K562 (cell line): ENCODE results near the gene ZNF599. TPM values are rescaled to one million over a fixed set of nuclear protein-coding genes. Genes with fewer than 3 reads are reported as not detected.

Source experiments
- ARNT ChIP-seq, 2 experiments: fragments of 450-650 bp; IDR thresholded peaks; 2 replicates each; pipeline ENCODE4 v1.6.1; 2016; ENCODE audit warnings: mild to moderate bottlenecking in 1 of 2
- CBFA2T3 ChIP-seq: fragments of 450-650 bp; IDR thresholded peaks from 2 replicates; pipeline ENCODE4 v1.6.1; 2017
- CBX2 ChIP-seq: fragments of 200-600 bp; sonication (generic); IDR thresholded peaks from one replicate; pipeline ENCODE4 v1.6.1; 2012; ENCODE audit warnings: mild to moderate bottlenecking, low read length, inconsistent platforms; ENCODE audit not compliant: insufficient read depth, poor library complexity, severe bottlenecking
- DDX20 ChIP-seq: fragments of 450-650 bp; IDR thresholded peaks from 2 replicates; pipeline ENCODE4 v1.6.1; 2016; ENCODE audit warnings: missing genetic modification characterization, low read depth, mild to moderate bottlenecking, missing compliant biosample characterization, moderate library complexity
- ESRRA ChIP-seq: fragments of 450-650 bp; IDR thresholded peaks from 2 replicates; pipeline ENCODE4 v1.6.1; 2014; ENCODE audit warnings: low read depth, mild to moderate bottlenecking, moderate library complexity, borderline replicate concordance
- FOS ChIP-seq: IDR thresholded peaks from 3 replicates; pipeline ENCODE4 v1.6.1; 2011; ENCODE audit not compliant: insufficient read length; ENCODE audit errors: extremely low read depth
- HCFC1 ChIP-seq: IDR thresholded peaks from 2 replicates; pipeline ENCODE4 v1.6.1; 2012; ENCODE audit warnings: low read depth, low read length, improper control_type of control experiment
- JUND ChIP-seq, 2 experiments: IDR thresholded peaks; 2 replicates in 1 of 2; 3 replicates in 1 of 2; pipeline ENCODE4 v1.6.1; 2011; ENCODE audit warnings: borderline replicate concordance in 2 of 2, low read depth in 2 of 2, low read length in 2 of 2, improper control_type of control experiment in 1 of 2, missing biosample characterization in 1 of 2, missing genetic modification characterization in 1 of 2, missing genetic modification reagents in 1 of 2
- KHSRP ChIP-seq: fragments of 450-650 bp; IDR thresholded peaks from 2 replicates; pipeline ENCODE4 v1.6.1; 2017
- L3MBTL2 ChIP-seq: fragments of 450-650 bp; IDR thresholded peaks from 2 replicates; pipeline ENCODE4 v1.6.1; 2016; ENCODE audit warnings: mild to moderate bottlenecking, moderate library complexity
- NR3C1 ChIP-seq: sonication (generic); formaldehyde crosslinking; IDR thresholded peaks from 2 replicates; pipeline ENCODE4 v1.8.1; 2022; ENCODE audit warnings: missing genetic modification reagents
- RFX5 ChIP-seq: IDR thresholded peaks from 2 replicates; pipeline ENCODE4 v1.6.1; 2011; ENCODE audit warnings: low read depth, mild to moderate bottlenecking, improper control_type of control experiment, low read length
- TRIM28 ChIP-seq: fragments of 450-650 bp; IDR thresholded peaks from 2 replicates; pipeline ENCODE4 v1.6.1; 2017
- ZNF217 ChIP-seq: sonication (generic); formaldehyde crosslinking; IDR thresholded peaks from 2 replicates; pipeline ENCODE4 v1.8.0; 2022; ENCODE audit warnings: mild to moderate bottlenecking, missing genetic modification reagents
- ZNF232 ChIP-seq: sonication (generic); formaldehyde crosslinking; IDR thresholded peaks from 2 replicates; pipeline ENCODE4 v1.8.0; 2022; ENCODE audit warnings: mild to moderate bottlenecking, missing genetic modification reagents
- ZNF75A ChIP-seq: fragments of 450-650 bp; formaldehyde crosslinking; IDR thresholded peaks from 2 replicates; pipeline ENCODE4 v1.4.0; 2020; ENCODE audit warnings: mild to moderate bottlenecking
- ZNF77 ChIP-seq: fragments of 250-450 bp; sonication (Bioruptor Pico); IDR thresholded peaks from 2 replicates; pipeline ENCODE4 v1.5.0; 2020
- ZNF780A ChIP-seq: fragments of 250-450 bp; sonication (Bioruptor Pico); IDR thresholded peaks from 2 replicates; pipeline ENCODE4 v1.5.0; 2021; ENCODE audit warnings: mild to moderate bottlenecking
- polyA plus RNA-seq, 8 experiments: library from polyadenylated mRNA; depleted of rRNA in 4 of 8; stranded (reverse) in 5 of 8; unstranded in 3 of 8; fragments of >200 nt; fragmentation: Nextera tagmentation in 2 of 8; fragmentation: Illumina TruSeq in 1 of 8; extraction: Ambion mirVana in 2 of 8; extraction: Trizol in 1 of 8; gene quantifications; 2 replicates each; pipeline versions ENCODE4 v1.2.1 to v1.2.3, GENCODE V29; 2011 to 2014; ENCODE audit warnings: inconsistent platforms in 1 of 8, missing spikeins in 1 of 8
- total RNA-seq, 7 experiments: library from RNA; depleted of rRNA in 6 of 7; stranded (reverse); fragments of >200 nt in 6 of 7; fragmentation: Illumina TruSeq in 2 of 7; extraction: Trizol in 2 of 7; gene quantifications; 2 replicates each; pipeline versions ENCODE4 v1.2.1 to v1.2.3, GENCODE V29; 2011 to 2021; ENCODE audit warnings: low replicate concordance in 1 of 7
- TF ChIP-seq, protein P1 (sequence below), 3 experiments: fragments of 200-800 bp in 1 of 3; sonication (Bioruptor generic) in 1 of 3; sonication (generic) in 1 of 3; formaldehyde crosslinking in 1 of 3; IDR thresholded peaks; 2 replicates each; pipeline versions ENCODE4 v1.6.1 to v1.8.0; 2016 to 2022; ENCODE audit warnings: mild to moderate bottlenecking in 2 of 3, missing compliant biosample characterization in 2 of 3, missing genetic modification characterization in 2 of 3, missing genetic modification reagents in 1 of 3
- TF ChIP-seq, protein P2 (sequence below), 2 experiments: fragments of 450-650 bp in 1 of 2; sonication (generic) in 1 of 2; formaldehyde crosslinking in 1 of 2; IDR thresholded peaks in 1 of 2; conservative IDR thresholded peaks in 1 of 2; 2 replicates each; pipeline versions ENCODE4 v1.6.1 to v1.8.1; 2016 to 2023; ENCODE audit warnings: mild to moderate bottlenecking in 2 of 2, moderate library complexity in 2 of 2, inconsistent platforms in 1 of 2, missing genetic modification reagents in 1 of 2
- TF ChIP-seq, protein P3 (sequence below): sonication (generic); formaldehyde crosslinking; IDR thresholded peaks from 2 replicates; pipeline ENCODE4 v1.9.0; 2022; ENCODE audit warnings: mild to moderate bottlenecking, missing genetic modification reagents
- TF ChIP-seq, protein P4 (sequence below), 2 experiments: fragments of 150-350 bp in 1 of 2; IDR thresholded peaks; 2 replicates each; pipeline ENCODE4 v1.6.1; 2012 to 2016; ENCODE audit warnings: low read depth in 2 of 2, low read length in 2 of 2, mild to moderate bottlenecking in 1 of 2, moderate library complexity in 1 of 2

The ZNF599 gene
- total and polyA plus RNA-seq, 9 of the 15 experiments (the other 6 are each of a cell fraction or from before 2014, with no cell fraction given), result 0.71 to 6.7 (median 2.8) TPM

DNA sequence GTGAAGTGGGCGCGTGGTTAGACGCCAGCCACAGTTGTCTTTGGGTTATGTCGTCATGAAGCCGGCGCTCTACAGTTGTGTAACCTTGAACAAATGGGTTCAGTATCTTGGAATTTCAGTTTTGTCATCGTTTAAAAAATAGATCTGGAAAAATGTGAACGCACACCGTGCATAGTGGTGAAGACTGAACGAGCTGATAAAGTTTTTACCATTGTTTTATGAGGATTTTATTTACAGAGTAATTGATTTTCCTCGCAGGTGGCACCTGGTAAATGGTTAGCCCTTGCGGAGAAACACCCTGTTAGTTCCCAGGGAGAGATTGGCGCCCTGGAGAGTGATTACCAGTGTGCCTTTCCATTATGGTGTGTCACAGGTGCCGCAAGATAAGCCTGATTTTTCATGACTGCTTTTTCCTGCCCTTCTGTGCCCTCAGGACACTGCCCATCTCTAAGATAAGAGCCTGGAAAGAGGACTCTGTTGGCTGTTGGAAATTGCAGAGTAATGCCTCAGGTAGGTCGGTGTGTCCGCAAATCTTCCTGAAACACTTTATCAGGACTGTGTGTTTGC is 38.4 kb downstream of the ZNF599 start (continued):
- no peak for TF ChIP-seq ZNF232 (CRISPR knock-in tag)
- TF ChIP-seq ESRRA, result peak; percentile 77
- TF ChIP-seq, protein P1, sequence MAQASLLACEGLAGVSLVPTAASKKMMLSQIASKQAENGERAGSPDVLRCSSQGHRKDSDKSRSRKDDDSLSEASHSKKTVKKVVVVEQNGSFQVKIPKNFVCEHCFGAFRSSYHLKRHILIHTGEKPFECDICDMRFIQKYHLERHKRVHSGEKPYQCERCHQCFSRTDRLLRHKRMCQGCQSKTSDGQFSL (CRISPR knock-in tag; IDR thresholded peaks at IDR 0.05), result no peak
- TF ChIP-seq, protein P1 (tag; IDR thresholded peaks at IDR 0.05), result no peak
- peak; percentile 66; the same call in 1 of the 2 replicates for TF ChIP-seq RFX5
- TF ChIP-seq CBX2, result no peak
- no peak for TF ChIP-seq ZNF217 (CRISPR knock-in tag)
- TF ChIP-seq, protein P2, sequence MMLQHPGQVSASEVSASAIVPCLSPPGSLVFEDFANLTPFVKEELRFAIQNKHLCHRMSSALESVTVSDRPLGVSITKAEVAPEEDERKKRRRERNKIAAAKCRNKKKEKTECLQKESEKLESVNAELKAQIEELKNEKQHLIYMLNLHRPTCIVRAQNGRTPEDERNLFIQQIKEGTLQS (IDR thresholded peaks at IDR 0.05), result peak; percentile 75; the same call in 1 of the 2 replicates
- TF ChIP-seq, protein P2 (CRISPR knock-in tag; conservative IDR thresholded peaks at IDR 0.05), result no peak
- TF ChIP-seq FOS, result no peak
- no peak for TF ChIP-seq TRIM28
- TF ChIP-seq JUND (IDR thresholded peaks at IDR 0.05; ENCODE audit: borderline replicate concordance, low read depth, low read length), result peak; percentile 65; the same call in 1 of the 2 replicates
- no peak for TF ChIP-seq JUND (tag; IDR thresholded peaks at IDR 0.05; ENCODE audit: borderline replicate concordance, low read depth, low read length)
- peak; percentile 48; the same call in 1 of the 2 replicates for TF ChIP-seq CBFA2T3
- TF ChIP-seq ZNF77, result no peak
- TF ChIP-seq NR3C1 (CRISPR knock-in tag), result no peak
- TF ChIP-seq L3MBTL2, result peak; percentile 8
- peak; percentile 79 for TF ChIP-seq HCFC1
- TF ChIP-seq ZNF75A (CRISPR knock-in tag), result no peak
- TF ChIP-seq ZNF780A (CRISPR knock-in tag), result no peak
- TF ChIP-seq, protein P3, sequence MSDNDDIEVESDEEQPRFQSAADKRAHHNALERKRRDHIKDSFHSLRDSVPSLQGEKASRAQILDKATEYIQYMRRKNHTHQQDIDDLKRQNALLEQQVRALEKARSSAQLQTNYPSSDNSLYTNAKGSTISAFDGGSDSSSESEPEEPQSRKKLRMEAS (CRISPR knock-in tag), result no peak
- TF ChIP-seq DDX20, result 0 out of 2 replicates have a peak, but pooled peaks have one; percentile 44
- TF ChIP-seq, protein P4, sequence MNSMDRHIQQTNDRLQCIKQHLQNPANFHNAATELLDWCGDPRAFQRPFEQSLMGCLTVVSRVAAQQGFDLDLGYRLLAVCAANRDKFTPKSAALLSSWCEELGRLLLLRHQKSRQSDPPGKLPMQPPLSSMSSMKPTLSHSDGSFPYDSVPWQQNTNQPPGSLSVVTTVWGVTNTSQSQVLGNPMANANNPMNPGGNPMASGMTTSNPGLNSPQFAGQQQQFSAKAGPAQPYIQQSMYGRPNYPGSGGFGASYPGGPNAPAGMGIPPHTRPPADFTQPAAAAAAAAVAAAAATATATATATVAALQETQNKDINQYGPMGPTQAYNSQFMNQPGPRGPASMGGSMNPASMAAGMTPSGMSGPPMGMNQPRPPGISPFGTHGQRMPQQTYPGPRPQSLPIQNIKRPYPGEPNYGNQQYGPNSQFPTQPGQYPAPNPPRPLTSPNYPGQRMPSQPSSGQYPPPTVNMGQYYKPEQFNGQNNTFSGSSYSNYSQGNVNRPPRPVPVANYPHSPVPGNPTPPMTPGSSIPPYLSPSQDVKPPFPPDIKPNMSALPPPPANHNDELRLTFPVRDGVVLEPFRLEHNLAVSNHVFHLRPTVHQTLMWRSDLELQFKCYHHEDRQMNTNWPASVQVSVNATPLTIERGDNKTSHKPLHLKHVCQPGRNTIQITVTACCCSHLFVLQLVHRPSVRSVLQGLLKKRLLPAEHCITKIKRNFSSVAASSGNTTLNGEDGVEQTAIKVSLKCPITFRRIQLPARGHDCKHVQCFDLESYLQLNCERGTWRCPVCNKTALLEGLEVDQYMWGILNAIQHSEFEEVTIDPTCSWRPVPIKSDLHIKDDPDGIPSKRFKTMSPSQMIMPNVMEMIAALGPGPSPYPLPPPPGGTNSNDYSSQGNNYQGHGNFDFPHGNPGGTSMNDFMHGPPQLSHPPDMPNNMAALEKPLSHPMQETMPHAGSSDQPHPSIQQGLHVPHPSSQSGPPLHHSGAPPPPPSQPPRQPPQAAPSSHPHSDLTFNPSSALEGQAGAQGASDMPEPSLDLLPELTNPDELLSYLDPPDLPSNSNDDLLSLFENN (IDR thresholded peaks at IDR 0.05; ENCODE audit: low read depth in 2 of 2, low read length in 2 of 2), result peak in 1 of 2 experiments; percentile 14; a peak in 1 of 4 replicates
- TF ChIP-seq ARNT (IDR thresholded peaks at IDR 0.05), result no peak
- peak; percentile 90; the same call in 1 of the 2 replicates for TF ChIP-seq KHSRP
